Thyroid gland (tissue), 4 donors: ENCODE data around the gene HSFX2.
"Not testable (repeated sequence)": the region's sequence is repeated elsewhere in the genome, so short reads cannot be mapped to it uniquely, and the experiment has no call there.

ENCODE experiments used
- POLR2A ChIP-seq, 2 donors: fragments of 450-650 bp; IDR thresholded peaks; one replicate each; pipeline ENCODE4 v1.6.1; 2017; ENCODE audit warnings: antibody characterized with exemption in 2 of 2, mild to moderate bottlenecking in 2 of 2, moderate library complexity in 1 of 2
- TF ChIP-seq, protein P1 (sequence below), 6 experiments: fragments of 200-600 bp in 3 of 6; fragments of 450-650 bp in 3 of 6; sonication (generic) in 3 of 6; IDR thresholded peaks; one replicate each; pipeline ENCODE4 v1.5.1; 2016 to 2019; ENCODE audit warnings: antibody characterized with exemption in 6 of 6, mild to moderate bottlenecking in 2 of 6, inconsistent platforms in 1 of 6, moderate library complexity in 1 of 6

DNA sequence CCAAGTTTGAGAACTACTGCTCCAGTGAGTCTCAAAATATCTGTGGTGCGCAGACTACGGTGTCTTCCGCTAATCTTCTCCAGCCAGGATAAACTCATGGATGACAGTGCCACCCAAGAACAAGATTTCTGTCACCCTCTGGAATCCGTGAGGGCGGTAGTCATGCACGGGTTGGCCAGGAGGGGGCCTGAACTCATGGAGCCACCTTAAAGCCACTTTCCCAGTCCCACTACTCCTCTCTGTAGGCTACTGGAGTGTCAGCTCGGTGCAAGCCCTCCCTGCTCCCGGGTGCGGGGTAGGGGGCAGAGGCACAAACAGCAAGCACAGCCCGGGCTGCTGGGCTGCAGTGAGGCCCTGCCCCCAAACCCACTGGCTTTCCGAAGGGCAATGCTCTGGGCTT, 3.5 kb upstream of the HSFX2 start:
- TF ChIP-seq POLR2A (IDR thresholded peaks at IDR 0.05) = not testable (repeated sequence)
- TF ChIP-seq, protein P1, sequence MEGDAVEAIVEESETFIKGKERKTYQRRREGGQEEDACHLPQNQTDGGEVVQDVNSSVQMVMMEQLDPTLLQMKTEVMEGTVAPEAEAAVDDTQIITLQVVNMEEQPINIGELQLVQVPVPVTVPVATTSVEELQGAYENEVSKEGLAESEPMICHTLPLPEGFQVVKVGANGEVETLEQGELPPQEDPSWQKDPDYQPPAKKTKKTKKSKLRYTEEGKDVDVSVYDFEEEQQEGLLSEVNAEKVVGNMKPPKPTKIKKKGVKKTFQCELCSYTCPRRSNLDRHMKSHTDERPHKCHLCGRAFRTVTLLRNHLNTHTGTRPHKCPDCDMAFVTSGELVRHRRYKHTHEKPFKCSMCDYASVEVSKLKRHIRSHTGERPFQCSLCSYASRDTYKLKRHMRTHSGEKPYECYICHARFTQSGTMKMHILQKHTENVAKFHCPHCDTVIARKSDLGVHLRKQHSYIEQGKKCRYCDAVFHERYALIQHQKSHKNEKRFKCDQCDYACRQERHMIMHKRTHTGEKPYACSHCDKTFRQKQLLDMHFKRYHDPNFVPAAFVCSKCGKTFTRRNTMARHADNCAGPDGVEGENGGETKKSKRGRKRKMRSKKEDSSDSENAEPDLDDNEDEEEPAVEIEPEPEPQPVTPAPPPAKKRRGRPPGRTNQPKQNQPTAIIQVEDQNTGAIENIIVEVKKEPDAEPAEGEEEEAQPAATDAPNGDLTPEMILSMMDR (IDR thresholded peaks at IDR 0.05) = not testable (repeated sequence)
